Right lobe of liver (tissue), 4 donors: Measurements from ENCODE around the gene UBE2R2.

ENCODE experiments used
- CTCF ChIP-seq, 4 donors: fragments of 200-600 bp in 3 of 4; fragments of 450-650 bp in 1 of 4; IDR thresholded peaks; one replicate each; pipeline versions ENCODE4 v1.5.1 to v1.8.0; 2016 to 2022; ENCODE audit warnings: antibody characterized with exemption in 4 of 4, mild to moderate bottlenecking in 2 of 4
- POLR2A ChIP-seq: fragments of 450-650 bp; IDR thresholded peaks from one replicate; pipeline ENCODE4 v1.6.1; 2017; ENCODE audit warnings: antibody characterized with exemption, mild to moderate bottlenecking
- donor health status: DM: no; HTN: no; CAD: no.
- donor health status: DM: no; HTN: no; CAD: no.
- donor health status: DM: no; HTN: yes; CAD: no.

GRCh38 chr9:33797837-33798236 is 19.1 kb upstream of the UBE2R2 start:
- TF ChIP-seq CTCF (IDR thresholded peaks at IDR 0.05) (no peak), POLR2A (no peak)
